Measurements from ENCODE around the gene MPZL1. TPM values are rescaled to one million over a fixed set of nuclear protein-coding genes. Genes with fewer than 3 reads are reported as not detected.

Gene MPZL1
- total RNA-seq, 4 donors from 2014 or later = 32.9 to 79.5 (median 58.2) TPM

Other genes with a start within 250 kb of the MPZL1 start
- 1 to 10 TPM in 3 of 4 donors, not detected in 1; 1.5 to 6.4 (median 3.4) TPM for gene CD247, start 203.5 kb upstream of the MPZL1 start, total RNA-seq
- 100 to 1,000 TPM in 2 of 4 donors, 10 to 100 TPM in 2; 55.4 to 115 (median 97.5) TPM for gene CREG1, start 168.2 kb upstream of the MPZL1 start, total RNA-seq
- gene RCSD1, start 91.8 kb upstream of the MPZL1 start, total RNA-seq = 10 to 100 TPM in 2 of 4 donors, 1 to 10 TPM in 2; 6.0 to 29.2 (median 15.9) TPM
- gene ADCY10, start 192.2 kb downstream of the MPZL1 start, total RNA-seq = 1 to 10 TPM in 1 of 4 donors, under 1 TPM in 1, not detected in 2; 0.27 to 3.7 TPM
- gene DCAF6, start 214.7 kb downstream of the MPZL1 start, total RNA-seq = 100 to 1,000 TPM in 1 of 4 donors, 10 to 100 TPM in 3; 59.5 to 173 (median 93.4) TPM
- 10 to 100 TPM; 14.2 to 91.6 (median 38.4) TPM for gene MPC2, start 215.1 kb downstream of the MPZL1 start, total RNA-seq